HG03139 (cell line): ENCODE measurements around the gene ADCK2.
"Not testable (repeated sequence)": the region's sequence is repeated elsewhere in the genome, so short reads cannot be mapped to it uniquely, and the experiment has no call there.

Source experiments
- ATAC-seq: cut with Tn5 transposase; IDR thresholded peaks from one replicate; pipeline ENCODE4 v1.9.1; 2021; ENCODE audit not compliant: unreplicated experiment

Gene ADCK2

DNA sequence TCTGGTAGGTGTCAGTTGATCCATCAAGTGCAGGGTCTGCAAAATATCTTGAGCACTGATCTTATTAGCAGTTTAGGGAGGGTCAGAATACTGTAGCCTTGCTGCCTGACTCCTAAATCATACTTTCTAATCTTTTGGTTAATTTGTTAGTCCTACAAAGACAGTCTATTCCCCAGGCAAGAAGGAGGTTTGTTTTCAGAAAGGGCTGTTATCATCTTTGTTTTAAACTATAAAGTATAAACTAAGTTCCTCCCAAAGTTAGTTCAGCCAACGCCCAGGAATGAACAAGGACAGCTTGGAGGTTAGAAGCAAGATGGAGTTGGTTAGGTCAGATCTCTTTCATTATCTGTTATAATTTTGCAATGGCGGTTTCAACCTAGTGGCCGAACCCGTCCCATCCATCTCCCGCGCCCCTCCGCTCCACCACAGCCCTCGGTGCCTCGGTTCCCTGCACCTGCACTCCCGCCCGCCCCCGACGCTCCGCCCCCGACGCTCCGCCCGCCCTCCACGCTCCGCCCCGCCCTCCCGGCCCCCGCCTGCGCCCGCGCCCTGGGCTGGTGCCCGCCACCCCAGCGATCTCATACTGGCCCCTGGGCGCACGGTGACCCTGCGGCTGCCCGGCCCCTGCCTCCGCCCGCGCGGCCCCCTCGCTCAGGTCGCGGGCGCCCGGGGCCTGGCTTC, at the start of gene ADCK2:
Gene ADCK2, plus strand, starts transcription at position 564 of the 681 bp plus-strand sequence. CDS start 386 bp downstream, outside the sequence.
- peak; percentile 44 for ATAC-seq

DNA sequence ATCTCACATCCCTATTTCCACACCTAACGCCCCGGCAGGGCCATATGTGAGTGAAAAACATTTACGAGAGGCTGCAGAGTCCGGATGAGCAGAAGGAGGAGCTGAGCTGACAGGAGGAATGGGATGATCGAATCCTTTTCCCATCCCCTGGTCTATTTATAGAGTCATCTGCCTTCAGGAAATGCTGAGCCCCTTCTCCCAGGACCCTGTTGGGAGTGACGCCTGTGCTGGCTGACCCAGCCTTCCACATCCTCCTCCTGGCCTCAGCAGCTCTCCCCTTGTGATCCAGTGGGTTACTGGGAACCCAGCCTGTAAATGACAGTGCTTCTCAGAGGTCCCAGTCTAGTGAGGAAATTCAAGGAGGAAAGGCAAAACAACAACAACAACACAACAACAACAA, 48.8 kb upstream of the ADCK2 start:
- ATAC-seq = no peak

GRCh38 chr7:140624392-140625191, 48.2 kb upstream of the ADCK2 start:
- ATAC-seq = no peak

DNA sequence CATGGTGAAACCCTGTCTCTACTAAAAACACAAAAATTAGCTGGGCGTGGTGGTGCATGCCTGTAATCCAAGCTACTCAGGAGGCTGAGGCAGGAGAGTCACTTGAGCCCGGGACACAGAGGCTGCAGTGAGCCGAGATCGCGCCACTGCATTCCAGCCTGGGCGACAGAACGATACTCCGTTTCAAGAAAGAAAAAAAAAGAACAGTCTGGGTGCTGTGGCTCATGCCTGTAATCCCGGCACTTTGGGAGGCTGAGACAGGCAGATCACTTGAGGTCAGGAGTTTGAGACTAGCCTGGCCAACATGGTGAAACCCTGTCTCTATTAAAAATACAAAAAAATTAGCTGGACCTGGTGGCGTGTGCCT, 47.6 kb upstream of the ADCK2 start:
- not testable (repeated sequence) for ATAC-seq

- ATAC-seq = no peak
Observed at GRCh38 chr7:140625908-140626868, 46.6 kb upstream of the ADCK2 start.

DNA sequence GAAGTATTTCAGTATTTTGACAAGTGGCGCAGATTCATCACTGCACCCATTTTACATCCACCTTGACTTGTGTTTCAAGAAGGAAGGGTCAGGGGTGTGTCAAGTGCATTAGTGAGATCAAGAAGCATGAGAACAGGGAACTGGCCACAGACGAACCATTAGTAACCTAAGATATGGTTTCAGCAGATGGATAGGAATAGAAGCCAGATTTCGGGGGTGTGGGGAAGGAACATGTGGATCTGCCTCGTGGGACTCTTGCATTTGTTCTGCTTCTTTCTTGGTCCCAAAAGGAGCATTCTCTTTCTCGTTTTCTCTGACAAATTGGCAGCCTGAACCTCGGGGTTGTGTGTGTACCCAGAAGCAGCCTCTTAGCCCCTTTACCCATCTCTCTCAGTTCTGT, 41.7 kb upstream of the ADCK2 start:
- ATAC-seq = no peak

GRCh38 chr7:140631602-140632001, 41.1 kb upstream of the ADCK2 start:
- ATAC-seq = no peak

DNA sequence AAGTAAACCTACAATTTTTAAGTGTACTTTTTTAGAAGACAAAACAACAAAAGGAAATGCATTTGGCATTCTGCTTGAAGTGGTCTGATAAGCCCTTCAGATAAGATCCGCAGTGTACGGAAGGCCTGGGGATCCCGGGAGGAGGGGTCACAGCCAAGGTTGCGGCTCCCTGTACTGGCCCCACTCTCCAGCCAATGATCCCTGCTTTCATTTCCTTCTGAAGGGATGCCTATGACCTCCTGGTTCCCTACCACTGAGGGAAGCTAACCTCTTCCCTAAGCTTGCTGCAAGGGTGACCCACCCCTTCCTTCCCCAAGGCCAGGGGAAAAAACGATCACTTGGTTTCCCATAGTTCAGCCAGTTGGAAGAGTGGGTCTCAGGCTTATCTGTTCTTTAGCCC, 37.4 kb upstream of the ADCK2 start:
- no peak for ATAC-seq

GRCh38 chr7:140635816-140636215, 36.9 kb upstream of the ADCK2 start:
- no peak for ATAC-seq

DNA sequence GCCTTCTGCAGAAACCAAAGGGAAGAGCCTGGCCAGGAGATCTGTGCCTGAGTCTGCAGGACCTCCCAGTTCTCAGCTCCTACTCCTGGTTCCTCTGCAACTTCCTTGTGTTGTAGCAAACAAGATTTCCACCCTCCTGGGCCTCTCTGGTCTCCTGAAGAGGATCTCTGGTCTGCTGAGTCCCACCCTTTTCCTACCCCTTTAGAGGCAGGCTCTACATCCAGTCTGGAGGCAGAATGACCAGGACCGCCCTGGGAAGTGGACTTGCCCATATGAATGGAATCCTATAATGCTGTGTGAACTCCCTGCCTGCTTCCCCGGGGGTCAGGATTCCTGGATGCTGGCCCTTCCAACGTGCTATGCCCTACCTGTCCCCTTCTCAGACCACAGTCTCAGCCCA, 35.3 kb upstream of the ADCK2 start:
- ATAC-seq = no peak

GRCh38 chr7:140638173-140638791, 34.5 kb upstream of the ADCK2 start:
- no peak for ATAC-seq

GRCh38 chr7:140639366-140640053, 33.2 kb upstream of the ADCK2 start:
- ATAC-seq = no peak

- ATAC-seq = no peak
Observed at GRCh38 chr7:140640060-140640637, 32.6 kb upstream of the ADCK2 start.

DNA sequence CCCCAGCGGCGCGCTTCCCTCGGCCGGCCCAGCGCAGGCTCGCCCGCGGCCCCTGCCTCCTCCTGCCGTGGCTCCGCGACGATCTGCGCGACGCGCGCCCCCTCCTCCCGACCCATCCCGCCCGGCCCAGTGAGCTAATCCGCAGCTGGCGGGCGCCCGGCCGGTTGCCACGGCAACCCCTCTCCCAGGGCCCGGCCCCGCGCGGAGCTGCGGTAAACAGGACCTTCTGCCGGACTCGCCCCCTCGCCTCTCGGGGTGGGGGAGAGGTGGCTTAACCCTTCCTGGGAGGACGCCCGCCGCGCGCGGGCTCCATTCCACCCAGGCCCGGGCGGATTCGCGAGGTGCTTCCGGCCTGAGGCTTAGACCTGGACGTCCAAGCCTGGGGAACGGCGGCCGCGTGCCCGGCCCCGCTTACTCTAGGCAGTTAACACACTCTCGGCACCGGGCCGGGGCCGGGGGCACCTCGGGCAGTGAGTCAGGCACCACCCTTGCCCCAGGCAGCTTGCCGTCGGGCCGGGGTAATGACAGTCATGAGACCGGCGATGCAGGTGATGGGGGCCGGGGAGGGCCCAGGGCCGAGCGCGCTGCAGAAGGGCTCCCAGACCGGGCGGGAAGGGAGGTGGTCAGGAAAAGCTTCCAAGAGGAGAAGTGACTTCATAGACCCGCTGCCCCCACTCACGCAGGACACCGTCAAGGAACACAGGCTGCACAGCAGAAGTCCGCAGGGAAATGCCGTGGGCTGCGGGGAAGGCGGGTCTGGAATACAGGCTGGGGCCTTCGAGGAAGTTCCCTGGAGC, 31.8 kb upstream of the ADCK2 start, which contains the start of gene DENND2A:
Gene DENND2A, minus strand, starts transcription at position 87 of the 797 bp plus-strand sequence. CDS start 38,416 bp downstream, outside the sequence.
- no peak for ATAC-seq

DNA sequence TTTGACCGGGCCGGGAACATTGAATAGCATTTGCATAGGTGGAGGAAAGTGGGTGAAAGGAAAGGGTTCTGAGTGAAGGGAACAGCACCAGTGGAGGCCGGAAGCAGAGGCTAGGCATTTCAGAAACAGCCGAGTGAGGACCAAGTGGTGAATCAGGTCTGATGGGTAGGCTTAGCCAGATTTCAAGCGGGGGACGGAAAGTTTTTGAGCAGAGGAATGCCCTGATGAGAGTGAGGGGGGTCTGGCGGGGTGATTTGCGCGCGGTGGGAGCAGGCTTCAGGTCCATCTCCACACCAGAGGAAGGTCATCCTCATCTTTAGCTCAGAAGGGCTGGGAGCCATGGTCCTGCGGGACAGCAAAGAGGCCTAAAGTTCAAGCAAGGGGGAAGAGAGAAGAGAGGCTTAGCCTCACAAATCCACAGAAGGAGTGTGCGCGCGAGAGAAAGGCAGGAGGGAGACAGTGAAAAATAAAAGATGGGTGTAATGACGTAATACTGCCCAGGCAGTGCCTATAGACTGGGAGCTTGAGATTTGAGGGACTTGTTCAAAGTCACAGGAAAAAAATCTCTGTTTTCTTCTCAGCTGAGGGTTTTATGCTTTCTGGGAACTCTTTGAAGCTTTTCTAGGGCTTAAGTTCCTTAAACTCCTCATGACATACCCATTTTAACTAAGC, 31.1 kb upstream of the ADCK2 start:
- no peak for ATAC-seq

DNA sequence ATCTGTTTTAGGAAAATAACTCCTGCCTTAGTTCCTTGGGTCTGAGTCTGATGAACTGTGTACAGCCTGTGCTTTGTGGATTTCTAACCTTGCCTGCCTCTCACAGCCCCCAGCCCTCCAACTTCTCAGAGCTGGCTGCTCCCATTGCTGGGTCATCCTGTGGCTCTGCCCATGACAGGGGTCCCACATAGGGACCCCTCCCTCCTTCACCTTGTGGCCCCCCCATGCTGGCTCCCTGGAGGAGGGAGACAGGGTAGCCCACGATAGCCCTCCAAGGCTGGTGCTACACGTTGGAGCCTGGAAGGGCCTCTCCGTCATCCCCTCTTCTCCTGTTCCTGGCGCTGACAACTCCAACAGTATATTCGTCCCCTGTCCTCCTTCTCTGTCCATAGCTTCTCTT, 29.3 kb upstream of the ADCK2 start:
- no peak for ATAC-seq

DNA sequence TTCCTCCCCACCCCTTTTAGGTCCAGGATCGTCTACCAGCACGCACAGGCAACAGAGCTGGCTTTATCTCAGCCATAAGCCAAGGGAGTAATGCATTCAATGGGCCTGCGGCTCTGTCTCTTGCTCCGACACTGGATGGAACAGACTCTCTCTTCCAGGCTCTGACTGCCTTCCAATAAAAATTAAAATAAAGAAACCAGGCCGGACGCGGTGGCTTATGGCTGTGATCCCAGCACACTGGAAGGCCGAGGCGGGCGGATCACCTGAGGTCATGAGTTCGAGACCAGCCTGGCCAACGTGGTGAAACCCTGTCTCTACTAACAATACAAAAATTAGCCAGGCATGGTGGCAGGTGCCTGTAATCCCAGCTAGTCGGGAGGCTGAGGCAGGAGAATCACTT, 28.0 kb upstream of the ADCK2 start:
- not testable (repeated sequence) for ATAC-seq

DNA sequence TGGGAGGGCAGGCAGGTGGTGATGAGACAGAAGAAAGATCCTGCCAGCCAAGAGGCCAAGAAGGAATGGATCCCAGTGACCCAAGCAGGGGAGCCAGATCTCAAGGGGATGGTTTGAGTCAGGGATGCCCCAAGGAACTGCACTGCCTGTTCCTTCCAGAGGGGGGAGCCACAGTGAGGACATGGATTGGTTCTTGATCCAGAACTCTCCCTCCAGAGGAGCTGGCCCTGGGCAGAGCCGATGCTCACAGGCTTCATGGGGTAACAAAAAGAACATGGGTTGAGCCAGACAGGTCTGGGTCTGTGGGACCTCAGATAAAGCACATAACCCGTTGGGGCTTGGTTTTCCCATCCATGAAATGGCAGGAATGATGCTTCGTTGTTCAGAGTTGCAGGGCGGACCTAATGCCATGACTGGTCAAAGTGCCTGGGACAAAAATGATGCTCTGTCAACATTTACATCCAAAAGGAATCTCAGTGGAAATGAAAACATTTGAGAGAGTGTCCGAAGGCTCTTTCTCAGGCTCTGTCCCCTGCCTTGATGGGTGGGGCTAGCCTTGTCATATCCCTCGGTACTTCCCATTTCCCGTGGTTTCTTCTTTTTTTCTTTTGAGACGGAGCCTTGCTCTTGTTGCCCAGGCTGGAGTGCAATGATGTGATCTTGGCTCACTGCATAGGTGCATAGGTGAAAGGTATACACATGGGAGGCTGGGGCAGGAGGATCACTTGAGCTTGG, 27.4 kb upstream of the ADCK2 start:
- no peak for ATAC-seq
